Measurements from ENCODE around the gene TNFRSF8. TPM values are rescaled to one million over a fixed set of nuclear protein-coding genes. Genes with fewer than 3 reads are reported as not detected.
A peak's percentile ranks its signal among the peaks of the same experiment; 100 is the strongest.
"Not testable (repeated sequence)": the region's sequence is repeated elsewhere in the genome, so short reads cannot be mapped to it uniquely, and the experiment has no call there.

TNFRSF8 gene
- total and polyA plus RNA-seq, 7 experiments from 2014 or later: 0.56 to 29.3 (median 4.0) TPM; not detected in 4

- ChIA-PET CTCF (no interaction called here), POLR2A (no interaction called here)
- H3K36me3 ChIP-seq (ENCODE audit: control insufficient read depth in 2 of 3, insufficient read depth in 3 of 3, low read length in 3 of 3): no peaks in the 10 kb centered on the region
- H3K4me1 Mint-ChIP-seq: peaks cover 0 to 12% (median 0%) of the 10 kb centered on the region in 7 donors
- H3K9me3 ChIP-seq (ENCODE audit: control insufficient read depth in 2 of 3, low read length in 3 of 3): no peaks in the 10 kb centered on the region
- ATAC-seq: no peak
- H3K4me3 ChIP-seq (ENCODE audit: low read length): no peak overlapping the region
- H3K27ac Mint-ChIP-seq: no peak overlapping the region
- no peak overlapping the region for H3K27ac ChIP-seq (ENCODE audit: low read depth, low read length)
- no peaks in the 10 kb centered on the region for H3K4me1 ChIP-seq (ENCODE audit: control insufficient read depth in 2 of 2, insufficient read depth in 2 of 2, low read length in 2 of 2)
- no peaks in the 10 kb centered on the region for H3K27me3 Mint-ChIP-seq
- no peaks in the 10 kb centered on the region for H3K27me3 ChIP-seq (ENCODE audit: control insufficient read depth in 2 of 2, insufficient read depth in 2 of 2, low read length in 2 of 2)
- no peak overlapping the region for H3K4me3 Mint-ChIP-seq
- H3K36me3 Mint-ChIP-seq: peaks cover 0 to 5% (median 0%) of the 10 kb centered on the region in 5 donors
- no peak for DNase-seq
- intact Hi-C loops (cut with micrococcal nuclease): no loop called here
- H3K9me3 Mint-ChIP-seq: no peaks in the 10 kb centered on the region
These were observed 25.4 kb upstream of the TNFRSF8 start for GRCh38 chr1:12037486-12038355.

- Mint-ChIP-seq H3K4me1 (peaks cover 0 to 12% (median 0%) of the 10 kb centered on the region in 7 donors), H3K27me3 (no peaks in the 10 kb centered on the region), H3K4me3 (no peak overlapping the region), H3K27ac (no peak overlapping the region), H3K9me3 (no peaks in the 10 kb centered on the region), H3K36me3 (peaks cover 0 to 5% (median 0%) of the 10 kb centered on the region in 5 donors)
- H3K4me3 ChIP-seq (ENCODE audit: low read length): no peak overlapping the region
- CTCF ChIA-PET: no interaction called here
- intact Hi-C loops (cut with micrococcal nuclease): no loop called here
- no peaks in the 10 kb centered on the region for H3K27me3 ChIP-seq (ENCODE audit: control insufficient read depth in 2 of 2, insufficient read depth in 2 of 2, low read length in 2 of 2)
- ATAC-seq (no peak), DNase-seq (no peak)
- no peak overlapping the region for H3K27ac ChIP-seq (ENCODE audit: low read depth, low read length)
- POLR2A ChIA-PET: no interaction called here
- H3K9me3 ChIP-seq (ENCODE audit: control insufficient read depth in 2 of 3, low read length in 3 of 3): no peaks in the 10 kb centered on the region
- no peaks in the 10 kb centered on the region for H3K4me1 ChIP-seq (ENCODE audit: control insufficient read depth in 2 of 2, insufficient read depth in 2 of 2, low read length in 2 of 2)
- H3K36me3 ChIP-seq (ENCODE audit: control insufficient read depth in 2 of 3, insufficient read depth in 3 of 3, low read length in 3 of 3): no peaks in the 10 kb centered on the region
These were observed 24.5 kb upstream of the TNFRSF8 start for GRCh38 chr1:12038356-12039163.

- Mint-ChIP-seq H3K4me1 (peaks cover 0 to 12% (median 0%) of the 10 kb centered on the region in 7 donors), H3K27me3 (no peaks in the 10 kb centered on the region), H3K36me3 (peaks cover 0 to 5% (median 0%) of the 10 kb centered on the region in 5 donors), H3K9me3 (no peaks in the 10 kb centered on the region), H3K4me3 (no peak overlapping the region), H3K27ac (no peak overlapping the region)
- intact Hi-C loops (cut with micrococcal nuclease): no loop called here
- no peak for DNase-seq
- H3K27me3 ChIP-seq (ENCODE audit: control insufficient read depth in 2 of 2, insufficient read depth in 2 of 2, low read length in 2 of 2): no peaks in the 10 kb centered on the region
- H3K4me3 ChIP-seq (ENCODE audit: low read length): no peak overlapping the region
- H3K9me3 ChIP-seq (ENCODE audit: control insufficient read depth in 2 of 3, low read length in 3 of 3): no peaks in the 10 kb centered on the region
- no peak for ATAC-seq
- H3K27ac ChIP-seq (ENCODE audit: low read depth, low read length): no peak overlapping the region
- POLR2A ChIA-PET: no interaction called here
- H3K36me3 ChIP-seq (ENCODE audit: control insufficient read depth in 2 of 3, insufficient read depth in 3 of 3, low read length in 3 of 3): no peaks in the 10 kb centered on the region
- CTCF ChIA-PET: no interaction called here
- H3K4me1 ChIP-seq (ENCODE audit: control insufficient read depth in 2 of 2, insufficient read depth in 2 of 2, low read length in 2 of 2): no peaks in the 10 kb centered on the region
These were observed 24.0 kb upstream of the TNFRSF8 start for GRCh38 chr1:12039164-12039525.

- CTCF ChIA-PET: not testable (repeated sequence)
These were observed 23.2 kb upstream of the TNFRSF8 start for GRCh38 chr1:12039824-12040456.

GRCh38 chr1:12040457-12041051 lies 22.5 kb upstream of the TNFRSF8 start:
- CTCF ChIA-PET: no interaction called here
- ATAC-seq: peak; percentile 42
- no peak overlapping the region for H3K27ac ChIP-seq (ENCODE audit: low read depth, low read length)

More at GRCh38 chr1:12039824-12040456, 23.2 kb upstream of the TNFRSF8 start:
- H3K4me1 ChIP-seq (ENCODE audit: control insufficient read depth in 2 of 2, insufficient read depth in 2 of 2, low read length in 2 of 2); H3K27ac ChIP-seq (ENCODE audit: low read depth, low read length); H3K9me3 ChIP-seq (ENCODE audit: control insufficient read depth in 2 of 3, low read length in 3 of 3); H3K4me3 Mint-ChIP-seq; intact Hi-C loops (cut with micrococcal nuclease); H3K36me3 Mint-ChIP-seq; H3K4me3 ChIP-seq (ENCODE audit: low read length); H3K36me3 ChIP-seq (ENCODE audit: control insufficient read depth in 2 of 3, insufficient read depth in 3 of 3, low read length in 3 of 3); H3K27me3 ChIP-seq (ENCODE audit: control insufficient read depth in 2 of 2, insufficient read depth in 2 of 2, low read length in 2 of 2); H3K9me3 Mint-ChIP-seq; ATAC-seq; POLR2A ChIA-PET; H3K27ac Mint-ChIP-seq; DNase-seq; H3K27me3 Mint-ChIP-seq: not testable (repeated sequence)
- H3K4me1 Mint-ChIP-seq: peaks cover 0 to 12% (median 0%) of the 10 kb centered on the region in 7 donors

GRCh38 chr1:12044187-12044877 lies 18.8 kb upstream of the TNFRSF8 start:
- H3K4me1 ChIP-seq (ENCODE audit: control insufficient read depth in 2 of 2, insufficient read depth in 2 of 2, low read length in 2 of 2): peaks cover 9 to 15% of the 10 kb centered on the region in 2 donors
- H3K27me3 Mint-ChIP-seq; H3K4me3 Mint-ChIP-seq; CTCF ChIA-PET; H3K4me3 ChIP-seq (ENCODE audit: low read length); H3K9me3 Mint-ChIP-seq; DNase-seq; intact Hi-C loops (cut with micrococcal nuclease); ATAC-seq; H3K27ac ChIP-seq (ENCODE audit: low read depth, low read length); H3K36me3 Mint-ChIP-seq; H3K36me3 ChIP-seq (ENCODE audit: control insufficient read depth in 2 of 3, insufficient read depth in 3 of 3, low read length in 3 of 3); H3K9me3 ChIP-seq (ENCODE audit: control insufficient read depth in 2 of 3, low read length in 3 of 3); H3K27me3 ChIP-seq (ENCODE audit: control insufficient read depth in 2 of 2, insufficient read depth in 2 of 2, low read length in 2 of 2); POLR2A ChIA-PET: not testable (repeated sequence)
- peaks cover 0 to 13% (median 0%) of the 10 kb centered on the region in 7 donors for H3K4me1 Mint-ChIP-seq
- H3K27ac Mint-ChIP-seq: peak overlapping the region in 1 of 9 donors; percentile 9

More at GRCh38 chr1:12040457-12041051, 22.5 kb upstream of the TNFRSF8 start:
- H3K27me3 ChIP-seq (ENCODE audit: control insufficient read depth in 2 of 2, insufficient read depth in 2 of 2, low read length in 2 of 2): no peaks in the 10 kb centered on the region
- intact Hi-C loops (cut with micrococcal nuclease): no loop called here
- H3K9me3 ChIP-seq (ENCODE audit: control insufficient read depth in 2 of 3, low read length in 3 of 3): no peaks in the 10 kb centered on the region
- no peak overlapping the region for H3K4me3 ChIP-seq (ENCODE audit: low read length)
- Mint-ChIP-seq H3K27me3 (peaks cover 0 to 2% (median 0%) of the 10 kb centered on the region in 5 donors), H3K4me3 (no peak overlapping the region), H3K4me1 (peaks cover 0 to 16% (median 0%) of the 10 kb centered on the region in 7 donors), H3K27ac (no peak overlapping the region), H3K36me3 (peaks cover 0 to 3% (median 0%) of the 10 kb centered on the region in 5 donors), H3K9me3 (no peaks in the 10 kb centered on the region)
- POLR2A ChIA-PET: no interaction called here
- H3K4me1 ChIP-seq (ENCODE audit: control insufficient read depth in 2 of 2, insufficient read depth in 2 of 2, low read length in 2 of 2): no peaks in the 10 kb centered on the region
- DNase-seq: no peak
- no peaks in the 10 kb centered on the region for H3K36me3 ChIP-seq (ENCODE audit: control insufficient read depth in 2 of 3, insufficient read depth in 3 of 3, low read length in 3 of 3)

All from naive thymus-derived CD4-positive, alpha-beta T cell (primary cell).